IgD-negative memory B cell (primary cell): ENCODE data around the gene TMEM131L. TPM values are rescaled to one million over a fixed set of nuclear protein-coding genes. Genes with fewer than 3 reads are reported as not detected.

ENCODE experiments used
- H3K27ac Mint-ChIP-seq, 3 donors: one replicate each; pipeline ENCODE4 v1.8.0; 2020 to 2022; ENCODE audit warnings: mild to moderate bottlenecking in 3 of 3, mixed read lengths in 3 of 3, moderate library complexity in 1 of 3
- H3K27me3 Mint-ChIP-seq: one replicate; pipeline ENCODE4 v1.8.0; 2021; ENCODE audit warnings: mixed read lengths
- H3K36me3 Mint-ChIP-seq: one replicate; pipeline ENCODE4 v1.8.0; 2020; ENCODE audit warnings: mild to moderate bottlenecking, mixed read lengths
- H3K4me1 Mint-ChIP-seq, 3 donors: one replicate each; pipeline ENCODE4 v1.8.0; 2020 to 2022; ENCODE audit warnings: mixed read lengths in 3 of 3, mild to moderate bottlenecking in 1 of 3
- H3K4me3 Mint-ChIP-seq, 4 donors: one replicate each; pipeline ENCODE4 v1.8.0; 2020 to 2022; ENCODE audit warnings: mild to moderate bottlenecking in 4 of 4, mixed read lengths in 4 of 4, moderate library complexity in 3 of 4
- H3K9me3 Mint-ChIP-seq, 3 donors: one replicate each; pipeline ENCODE4 v1.8.0; 2020 to 2021; ENCODE audit warnings: mixed read lengths in 3 of 3, mild to moderate bottlenecking in 1 of 3
- polyA plus RNA-seq: library from polyadenylated mRNA; unstranded; fragments of 300-500 nt; fragmentation: Illumina TruSeq; gene quantifications from one replicate; pipeline ENCODE4 v1.2.3, GENCODE V29; 2021

Gene TMEM131L
- polyA plus RNA-seq, 1 donor from 2014 or later = 48.4 TPM

DNA sequence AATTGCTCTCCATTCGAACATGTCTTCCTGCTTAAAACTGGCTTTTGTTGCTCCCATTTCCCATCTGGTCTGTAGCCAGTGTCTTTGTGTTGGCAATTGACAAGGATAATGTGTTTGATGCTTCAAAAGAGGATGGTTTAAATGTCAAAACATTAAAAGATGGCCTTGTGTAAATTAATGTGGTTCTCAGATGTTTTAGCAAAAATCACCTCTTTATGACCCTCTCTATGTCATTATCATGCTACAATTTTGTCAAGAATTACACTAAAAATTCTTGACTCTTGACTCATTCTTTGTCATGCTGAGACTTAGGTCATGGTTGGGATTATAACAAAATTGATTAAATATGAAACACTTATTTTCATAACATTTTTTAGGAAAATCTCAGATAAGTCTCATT, 47.4 kb downstream of the TMEM131L start:
- Mint-ChIP-seq H3K4me3 (peak overlapping the region in 1 of 4 donors; percentile 28), H3K36me3 (peaks cover 11% of the 10 kb centered on the region), H3K27ac (peak overlapping the region in 2 of 3 donors; percentile 54 to 88)

DNA sequence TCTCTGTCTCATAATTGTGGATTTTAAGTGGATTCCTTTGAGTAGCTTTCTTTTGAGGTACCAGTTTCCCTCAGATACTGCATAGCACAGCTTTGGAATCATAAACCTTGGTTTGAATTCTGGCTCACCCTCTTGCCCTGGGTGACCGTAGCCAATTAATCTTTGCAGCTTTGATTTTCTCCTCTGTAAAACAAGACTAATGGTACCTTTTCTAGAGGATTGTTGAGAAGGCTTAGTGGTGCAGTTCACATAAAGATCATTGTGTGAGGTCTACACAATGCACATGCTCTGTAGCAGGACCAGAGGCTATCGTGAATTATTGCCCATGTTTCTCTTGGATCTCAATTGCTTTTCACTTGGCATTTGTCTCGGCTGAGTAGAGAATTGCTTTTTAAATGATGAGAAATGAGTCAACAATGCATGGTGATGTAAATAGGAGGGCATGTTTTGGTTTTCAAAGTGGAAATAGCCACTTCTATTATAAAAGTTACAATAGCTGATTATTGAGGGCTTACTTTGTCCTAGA, 47.9 kb downstream of the TMEM131L start:
- Mint-ChIP-seq H3K4me3 (peak overlapping the region in 1 of 4 donors; percentile 51), H3K27me3 (no peaks in the 10 kb centered on the region), H3K9me3 (no peaks in the 10 kb centered on the region), H3K27ac (peak overlapping the region in 1 of 3 donors; percentile 88), H3K4me1 (peaks cover 57 to 69% (median 61%) of the 10 kb centered on the region in 3 donors), H3K36me3 (peaks cover 11% of the 10 kb centered on the region)

More for the DNA sequence above, 47.4 kb downstream of the TMEM131L start:
- H3K4me1 Mint-ChIP-seq = peaks cover 54 to 64% (median 56%) of the 10 kb centered on the region in 3 donors
- no peaks in the 10 kb centered on the region for H3K27me3 Mint-ChIP-seq
- no peaks in the 10 kb centered on the region for H3K9me3 Mint-ChIP-seq

DNA sequence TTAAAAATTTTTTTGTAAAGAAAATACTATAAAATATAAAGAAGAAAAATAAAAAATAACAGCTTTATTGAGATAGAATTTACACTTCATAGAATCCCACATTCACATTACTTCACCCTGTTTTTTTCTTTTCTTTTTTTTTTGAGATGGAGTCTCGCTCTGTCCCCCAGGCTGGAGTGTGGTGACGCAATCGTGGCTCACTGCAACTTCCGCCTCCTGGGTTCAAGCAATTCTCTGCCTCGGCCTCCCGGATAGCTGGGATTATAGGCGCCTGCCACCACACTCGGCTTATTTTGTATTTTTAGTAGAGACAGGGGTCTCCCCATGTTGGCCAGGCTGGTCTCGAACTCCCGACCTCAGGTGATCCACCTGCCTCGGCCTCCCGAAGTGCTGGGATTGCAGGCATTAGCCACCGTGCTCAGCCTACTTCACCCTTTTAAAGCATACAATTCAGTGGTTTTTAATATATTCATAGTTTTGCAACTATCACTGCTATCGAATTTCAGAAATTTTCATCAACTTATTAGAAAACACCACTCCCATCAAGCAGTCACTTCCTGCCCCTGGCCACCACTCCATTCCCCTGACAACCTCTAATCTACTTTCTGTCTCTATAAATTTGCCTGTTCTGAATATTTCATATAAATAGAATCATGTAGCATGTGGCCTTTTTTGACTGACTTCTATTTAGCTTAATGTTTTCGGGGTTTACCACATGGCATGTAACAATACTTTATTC, 48.7 kb downstream of the TMEM131L start:
- Mint-ChIP-seq H3K36me3 (peaks cover 9% of the 10 kb centered on the region), H3K9me3 (no peaks in the 10 kb centered on the region), H3K27ac (peak overlapping the region in 2 of 3 donors; percentile 31 to 65), H3K4me3 (peak overlapping the region in 3 of 4 donors; percentile 33 to 78 (median 36)), H3K27me3 (no peaks in the 10 kb centered on the region), H3K4me1 (peaks cover 60 to 70% (median 68%) of the 10 kb centered on the region in 3 donors)

DNA sequence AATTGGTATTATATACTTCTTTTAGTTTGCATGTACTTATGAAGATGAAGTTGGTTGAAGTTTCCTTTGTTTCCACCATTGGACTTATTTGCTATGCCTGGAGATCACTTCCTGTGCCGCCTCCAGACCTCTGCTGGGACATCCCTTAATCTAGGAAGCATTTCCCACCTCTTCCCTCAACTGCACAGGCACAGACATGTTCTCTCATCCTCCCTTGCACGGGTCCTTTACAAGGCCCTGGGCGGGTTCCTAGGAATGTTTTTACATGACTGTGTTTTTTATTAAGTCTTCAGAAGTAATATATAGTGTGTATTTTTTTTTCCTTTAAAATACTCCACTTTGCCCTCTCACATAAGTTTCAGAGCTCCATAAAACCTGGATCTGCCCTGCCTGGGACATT, 51.0 kb downstream of the TMEM131L start:
- Mint-ChIP-seq H3K27me3 (no peaks in the 10 kb centered on the region), H3K4me3 (no peak overlapping the region), H3K4me1 (peaks cover 68 to 73% (median 72%) of the 10 kb centered on the region in 3 donors), H3K9me3 (no peaks in the 10 kb centered on the region), H3K27ac (peak overlapping the region in 2 of 3 donors; percentile 65 to 91), H3K36me3 (peaks cover 1% of the 10 kb centered on the region)

DNA sequence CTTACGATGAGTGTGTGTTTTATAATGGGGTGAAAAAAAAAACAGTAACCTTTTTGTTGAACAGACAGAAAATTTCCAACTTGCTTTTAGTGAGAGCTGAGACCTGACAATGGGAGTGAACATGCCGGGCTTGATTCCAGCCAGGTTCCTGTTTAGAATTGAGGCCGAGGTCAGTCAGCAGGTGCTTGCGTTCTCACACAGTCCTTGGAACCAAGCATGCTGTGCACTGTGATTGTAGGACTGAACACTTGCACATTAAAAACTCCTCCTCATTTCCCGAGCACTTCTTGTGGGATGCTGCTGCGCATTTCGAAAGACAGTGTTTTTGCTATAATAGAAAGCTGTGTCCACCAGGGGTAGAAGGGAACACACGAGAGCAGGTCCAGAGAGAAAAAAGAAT, 51.8 kb downstream of the TMEM131L start:
- peaks cover 68 to 75% (median 73%) of the 10 kb centered on the region in 3 donors for H3K4me1 Mint-ChIP-seq
- no peaks in the 10 kb centered on the region for H3K9me3 Mint-ChIP-seq
- H3K27ac Mint-ChIP-seq = peak overlapping the region; percentile 65 to 96 (median 91)
- H3K27me3 Mint-ChIP-seq = peaks cover 2% of the 10 kb centered on the region
- no peaks in the 10 kb centered on the region for H3K36me3 Mint-ChIP-seq
- peak overlapping the region; percentile 49 to 88 (median 72) for H3K4me3 Mint-ChIP-seq

DNA sequence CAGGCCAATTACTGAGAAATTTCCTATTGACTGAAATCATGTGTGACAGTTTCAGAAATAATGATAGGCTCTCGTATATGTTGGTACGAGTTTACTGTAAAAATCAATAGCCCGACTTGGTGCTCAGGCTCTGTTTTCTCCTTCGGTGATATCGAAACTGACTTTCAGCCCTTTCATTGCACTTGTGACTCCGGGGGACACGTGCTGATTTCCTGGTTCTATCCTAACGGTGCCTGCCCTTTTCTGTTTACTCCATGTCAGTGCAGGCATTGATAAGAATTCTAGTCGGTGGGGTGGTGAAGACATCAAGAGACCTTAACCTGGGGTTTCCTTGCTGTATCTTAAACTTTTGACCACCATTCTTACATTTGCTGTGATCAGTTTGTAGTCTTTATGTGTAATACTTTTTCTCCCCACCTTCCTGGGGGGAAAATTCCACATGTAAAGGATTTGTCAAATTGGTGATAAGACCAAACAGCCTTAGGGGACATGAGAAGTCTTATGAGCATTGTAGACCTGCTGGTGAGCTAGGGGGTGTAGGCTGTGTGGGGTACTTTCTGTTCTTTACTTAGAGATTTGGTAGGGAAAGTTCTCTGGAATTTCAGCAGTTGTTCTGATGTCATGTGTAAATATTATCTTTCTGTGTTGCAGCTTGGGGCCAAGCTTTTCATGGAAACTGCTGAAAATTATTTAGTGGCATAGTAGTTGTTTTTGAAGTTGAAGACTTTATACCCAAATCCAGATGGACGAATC, 52.7 kb downstream of the TMEM131L start:
- H3K36me3 Mint-ChIP-seq = no peaks in the 10 kb centered on the region
- H3K4me3 Mint-ChIP-seq = peak overlapping the region; percentile 53 to 88 (median 72)
- peaks cover 2% of the 10 kb centered on the region for H3K27me3 Mint-ChIP-seq
- peak overlapping the region; percentile 65 to 96 (median 91) for H3K27ac Mint-ChIP-seq
- H3K9me3 Mint-ChIP-seq = no peaks in the 10 kb centered on the region
- H3K4me1 Mint-ChIP-seq = peaks cover 71 to 77% (median 74%) of the 10 kb centered on the region in 3 donors

DNA sequence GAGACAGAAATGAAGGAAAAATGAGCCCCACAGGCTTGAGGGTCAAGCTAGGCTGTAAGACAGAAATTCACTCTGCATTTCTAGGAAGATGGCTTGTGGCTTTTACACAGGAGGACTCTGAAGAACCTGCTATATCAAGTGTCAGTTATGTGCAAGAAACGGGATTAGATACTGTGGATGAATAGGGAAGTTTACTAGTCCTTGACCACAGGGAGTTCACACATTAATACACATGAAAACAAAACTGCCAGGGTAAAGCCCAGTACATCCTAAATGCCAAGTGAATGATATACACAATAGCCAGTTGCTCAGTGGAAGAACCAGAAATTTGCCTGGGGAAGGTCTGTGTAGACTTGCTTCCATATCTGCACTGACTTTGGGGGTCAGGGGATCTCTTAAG, 53.5 kb downstream of the TMEM131L start:
- peak overlapping the region; percentile 65 to 96 (median 91) for H3K27ac Mint-ChIP-seq
- H3K4me3 Mint-ChIP-seq = peak overlapping the region in 3 of 4 donors; percentile 63 to 88 (median 82)
- no peaks in the 10 kb centered on the region for H3K36me3 Mint-ChIP-seq
- H3K27me3 Mint-ChIP-seq = peaks cover 2% of the 10 kb centered on the region
- peaks cover 74 to 80% (median 77%) of the 10 kb centered on the region in 3 donors for H3K4me1 Mint-ChIP-seq
- H3K9me3 Mint-ChIP-seq = no peaks in the 10 kb centered on the region

DNA sequence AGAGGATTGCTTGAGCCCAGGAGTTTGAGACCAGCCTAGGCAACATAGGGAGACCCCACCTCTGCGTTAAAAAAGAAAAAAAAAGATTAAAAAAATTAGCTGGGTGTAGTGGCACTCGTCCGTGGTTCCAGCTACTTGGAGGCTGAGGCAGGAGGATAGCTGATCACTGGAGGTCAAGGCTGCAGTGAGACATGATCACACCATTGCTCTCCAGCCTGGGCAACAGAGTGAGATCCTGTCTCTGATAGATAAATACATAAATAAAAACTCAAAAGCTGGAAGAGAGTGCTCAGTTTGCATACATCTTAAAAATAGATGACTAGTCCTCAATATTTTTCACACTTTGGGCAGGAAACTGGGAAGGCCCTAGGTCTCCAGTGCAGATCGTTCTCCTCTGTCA, 54.1 kb downstream of the TMEM131L start:
- H3K4me1 Mint-ChIP-seq = peaks cover 74 to 83% (median 78%) of the 10 kb centered on the region in 3 donors
- H3K4me3 Mint-ChIP-seq = peak overlapping the region in 3 of 4 donors; percentile 15 to 65 (median 62)
- peaks cover 2% of the 10 kb centered on the region for H3K27me3 Mint-ChIP-seq
- H3K9me3 Mint-ChIP-seq = no peaks in the 10 kb centered on the region
- H3K27ac Mint-ChIP-seq = peak overlapping the region in 2 of 3 donors; percentile 75 to 97
- no peaks in the 10 kb centered on the region for H3K36me3 Mint-ChIP-seq

DNA sequence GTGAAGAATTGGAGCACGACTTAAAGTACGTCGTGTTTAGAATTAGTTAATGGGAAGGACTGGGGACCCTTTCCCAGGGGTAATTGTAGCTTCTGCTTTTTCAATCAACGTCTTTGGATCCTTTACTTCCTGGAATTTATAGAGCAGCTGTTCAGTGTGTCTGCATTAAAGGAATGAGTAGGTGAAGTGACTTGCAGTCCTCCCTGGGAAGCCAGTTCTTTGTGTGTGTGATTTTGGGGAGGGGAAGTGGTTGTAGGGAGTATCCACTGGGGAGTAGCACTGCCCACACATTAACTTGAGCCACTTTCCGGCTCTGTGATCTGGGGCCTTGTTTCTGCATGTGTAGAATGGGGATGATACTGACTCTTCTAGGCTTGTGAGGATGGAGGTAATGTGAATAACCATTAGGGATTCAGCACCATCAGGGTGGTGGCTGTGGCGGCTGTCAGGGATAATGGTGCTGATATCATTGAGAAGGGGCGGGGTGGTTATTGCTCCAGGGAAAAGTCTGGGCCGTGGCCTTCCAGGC, 54.7 kb downstream of the TMEM131L start:
- Mint-ChIP-seq H3K27ac (peak overlapping the region; percentile 75 to 97 (median 97)), H3K4me3 (peak overlapping the region; percentile 30 to 89 (median 76)), H3K36me3 (no peaks in the 10 kb centered on the region), H3K27me3 (peaks cover 2% of the 10 kb centered on the region), H3K4me1 (peaks cover 70 to 82% (median 74%) of the 10 kb centered on the region in 3 donors), H3K9me3 (no peaks in the 10 kb centered on the region)

DNA sequence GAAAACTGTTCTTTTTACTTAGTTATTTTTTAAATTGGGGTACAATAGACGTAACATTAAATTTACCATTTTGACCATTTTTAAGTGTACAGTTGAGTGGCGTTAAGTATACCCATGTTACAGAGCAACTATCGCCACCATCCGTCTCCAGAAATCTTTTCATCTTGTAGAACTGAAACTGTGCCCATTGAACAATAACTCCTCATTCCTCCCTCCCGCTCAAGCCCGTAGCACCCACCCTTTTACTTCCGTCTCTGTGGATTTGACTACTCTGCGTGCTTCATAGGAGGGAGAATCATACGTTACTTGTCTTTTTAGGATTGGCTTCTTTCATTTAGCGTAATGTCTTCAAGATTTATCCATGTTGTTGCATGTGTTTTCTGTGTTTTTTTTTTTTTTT, 55.3 kb downstream of the TMEM131L start:
- H3K4me3 Mint-ChIP-seq = peak overlapping the region; percentile 62 to 89 (median 82)
- peaks cover 3% of the 10 kb centered on the region for H3K36me3 Mint-ChIP-seq
- H3K27ac Mint-ChIP-seq = peak overlapping the region; percentile 75 to 97 (median 97)
- peaks cover 2% of the 10 kb centered on the region for H3K27me3 Mint-ChIP-seq
- H3K4me1 Mint-ChIP-seq = peaks cover 74 to 84% (median 75%) of the 10 kb centered on the region in 3 donors
- H3K9me3 Mint-ChIP-seq = no peaks in the 10 kb centered on the region

DNA sequence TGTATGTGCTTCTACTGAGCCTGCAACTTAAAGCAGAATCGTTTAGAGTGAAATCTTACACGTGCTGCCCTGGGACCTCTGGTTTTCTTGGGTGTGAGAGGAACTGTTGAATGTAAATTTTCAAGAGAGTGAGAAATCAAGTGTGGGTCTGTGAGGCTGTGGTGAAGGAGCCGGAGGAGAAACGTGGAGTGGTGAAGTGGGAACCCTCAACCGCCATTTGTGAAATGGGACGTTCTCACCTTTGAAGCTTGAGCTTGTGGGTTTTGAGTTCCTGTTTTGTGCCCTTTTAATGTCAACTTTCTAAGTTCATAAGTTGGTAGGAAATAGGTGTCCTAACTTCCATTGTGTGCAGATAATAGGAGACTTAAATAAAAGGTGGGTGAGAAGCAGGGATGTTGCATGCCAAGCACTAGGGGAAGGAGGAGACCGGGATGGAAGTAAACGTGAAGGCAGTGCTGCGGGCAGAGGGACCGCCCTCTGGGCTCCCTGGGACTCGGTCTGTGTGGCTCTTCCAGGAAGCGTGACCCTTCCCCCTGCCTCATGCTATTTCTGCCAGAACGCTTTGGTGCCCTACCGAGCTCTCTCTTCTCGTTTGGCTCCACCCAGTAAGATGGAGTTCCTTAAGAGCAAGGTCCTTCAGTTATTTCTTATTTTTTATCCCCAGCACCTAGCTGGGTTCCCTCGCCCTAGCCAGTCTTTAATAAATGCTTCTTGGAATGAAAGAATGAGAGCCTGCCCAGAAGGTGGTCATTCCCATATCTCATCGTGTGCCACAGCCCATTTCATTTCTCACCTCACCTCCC, 56.0 kb downstream of the TMEM131L start:
- peaks cover 2% of the 10 kb centered on the region for H3K27me3 Mint-ChIP-seq
- peak overlapping the region; percentile 75 to 97 (median 97) for H3K27ac Mint-ChIP-seq
- H3K4me1 Mint-ChIP-seq = peaks cover 81 to 89% (median 82%) of the 10 kb centered on the region in 3 donors
- peaks cover 3% of the 10 kb centered on the region for H3K36me3 Mint-ChIP-seq
- H3K4me3 Mint-ChIP-seq = peak overlapping the region; percentile 62 to 89 (median 82)
- H3K9me3 Mint-ChIP-seq = no peaks in the 10 kb centered on the region

DNA sequence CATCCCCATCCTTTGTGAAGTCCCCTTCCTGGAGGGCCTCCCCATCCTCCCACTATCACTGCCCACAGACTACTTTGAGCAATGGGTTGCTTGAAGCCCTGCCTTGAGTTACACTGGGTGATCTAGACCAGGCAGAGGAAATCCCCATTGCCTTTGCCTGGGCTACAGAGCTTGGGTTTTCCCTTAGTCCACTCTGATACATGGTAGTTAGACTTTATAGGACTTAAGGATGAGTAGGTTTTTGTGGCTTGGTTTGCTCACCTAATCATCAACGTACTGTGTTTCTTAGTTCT, 56.6 kb downstream of the TMEM131L start:
- peaks cover 85 to 89% (median 86%) of the 10 kb centered on the region in 3 donors for H3K4me1 Mint-ChIP-seq
- peaks cover 2% of the 10 kb centered on the region for H3K27me3 Mint-ChIP-seq
- peak overlapping the region; percentile 75 to 97 (median 97) for H3K27ac Mint-ChIP-seq
- no peaks in the 10 kb centered on the region for H3K9me3 Mint-ChIP-seq
- peak overlapping the region; percentile 62 to 89 (median 82) for H3K4me3 Mint-ChIP-seq
- H3K36me3 Mint-ChIP-seq = peaks cover 3% of the 10 kb centered on the region

DNA sequence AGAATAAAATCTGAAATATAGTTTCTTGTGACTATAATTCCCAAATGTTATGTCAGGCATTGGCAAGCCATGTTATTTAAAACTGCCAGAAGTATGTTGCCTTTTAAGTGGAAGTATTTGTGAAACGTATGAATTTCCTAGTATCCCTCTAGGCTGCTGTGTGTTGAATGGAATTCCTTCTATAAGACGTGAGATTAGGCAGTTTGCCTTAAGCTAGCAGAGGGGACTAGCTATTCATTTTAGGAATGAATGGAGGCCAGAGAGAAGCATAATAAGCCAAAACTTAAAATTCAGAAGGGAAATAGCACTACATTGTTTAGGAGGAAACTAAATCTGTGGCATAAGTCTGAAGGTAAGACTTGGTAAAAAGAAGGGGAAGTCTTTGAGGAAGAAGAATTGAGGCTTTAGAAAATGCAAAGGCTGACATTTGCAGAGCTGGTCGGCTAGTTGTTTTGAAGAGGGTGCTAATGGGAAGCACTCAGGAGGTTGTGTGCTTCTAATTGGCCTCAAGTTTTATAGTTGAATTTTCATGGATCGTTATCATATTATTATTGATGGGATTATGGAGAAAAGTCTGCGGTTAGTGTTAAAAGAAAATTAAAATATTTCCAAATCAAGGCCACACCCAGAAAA, 57.1 kb downstream of the TMEM131L start:
- Mint-ChIP-seq H3K4me1 (peaks cover 85 to 89% (median 86%) of the 10 kb centered on the region in 3 donors), H3K27me3 (peaks cover 2% of the 10 kb centered on the region), H3K36me3 (peaks cover 3% of the 10 kb centered on the region), H3K9me3 (no peaks in the 10 kb centered on the region), H3K4me3 (peak overlapping the region; percentile 10 to 89 (median 76)), H3K27ac (peak overlapping the region; percentile 75 to 97 (median 97))
